Gastroesophageal sphincter (tissue), 3 donors: ENCODE measurements around the gene UTP25.

Source experiments
- CTCF ChIP-seq, 4 experiments: fragments of 200-600 bp in 2 of 4; fragments of 450-650 bp in 2 of 4; sonication (generic) in 1 of 4; IDR thresholded peaks; one replicate each; pipeline ENCODE4 v1.5.1; 2017 to 2019; ENCODE audit warnings: antibody characterized with exemption in 4 of 4, mild to moderate bottlenecking in 2 of 4, moderate library complexity in 2 of 4
- POLR2A ChIP-seq, 2 donors: fragments of 450-650 bp; IDR thresholded peaks; one replicate each; pipeline ENCODE4 v1.6.1; 2017; ENCODE audit warnings: antibody characterized with exemption in 2 of 2, mild to moderate bottlenecking in 2 of 2, moderate library complexity in 1 of 2
- POLR2AphosphoS5 ChIP-seq: sonication (generic); formaldehyde crosslinking; IDR thresholded peaks from one replicate; pipeline ENCODE4 v1.6.1; 2017; ENCODE audit warnings: antibody characterized with exemption

GRCh38 chr1:209790286-209791193, 37.2 kb upstream of the UTP25 start:
- TF ChIP-seq POLR2AphosphoS5 (no peak), POLR2A (IDR thresholded peaks at IDR 0.05) (no peak), CTCF (IDR thresholded peaks at IDR 0.05) (no peak)
